GM19238 (cell line): ENCODE measurements around the gene COG4.

Experiments used
- DNase-seq: peaks from one replicate; pipeline ENCODE4 v3.0.0; 2011; ENCODE audit warnings: low spot score; ENCODE audit not compliant: insufficient read length

The COG4 gene

GRCh38 chr16:70434484-70435260 lies 88.7 kb downstream of the COG4 start:
- DNase-seq: no peak

DNA sequence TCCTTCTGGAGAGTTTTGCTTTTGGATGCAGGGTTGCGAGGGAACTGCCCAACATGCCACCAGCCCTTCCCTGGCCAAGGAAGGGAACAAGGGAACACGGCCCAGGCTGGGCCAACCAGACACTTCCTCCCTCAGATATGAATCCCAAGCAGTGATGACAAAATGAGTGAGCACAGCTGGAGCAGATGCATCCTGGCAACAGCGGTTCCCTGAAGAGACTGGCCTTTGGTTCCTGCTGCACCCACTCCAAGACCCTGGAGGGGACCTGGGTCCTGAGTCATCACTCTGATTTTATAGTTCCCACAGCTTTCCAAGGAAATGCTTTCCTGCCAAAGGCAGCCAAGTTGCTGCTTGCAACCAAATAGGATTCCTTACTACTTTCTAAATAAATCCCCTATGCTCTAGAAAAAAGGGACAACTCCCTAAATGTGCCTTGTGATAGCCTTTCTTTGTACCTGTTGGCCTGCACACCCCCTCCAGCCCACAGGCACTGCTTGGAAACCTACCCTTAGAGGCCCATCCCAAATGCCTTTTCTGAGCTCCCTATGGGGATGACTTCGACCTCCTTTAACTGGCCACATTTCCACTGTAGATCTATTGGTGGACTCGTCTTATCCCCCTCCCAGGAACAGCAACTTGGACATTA lies 89.8 kb downstream of the COG4 start:
- DNase-seq: no peak

DNA sequence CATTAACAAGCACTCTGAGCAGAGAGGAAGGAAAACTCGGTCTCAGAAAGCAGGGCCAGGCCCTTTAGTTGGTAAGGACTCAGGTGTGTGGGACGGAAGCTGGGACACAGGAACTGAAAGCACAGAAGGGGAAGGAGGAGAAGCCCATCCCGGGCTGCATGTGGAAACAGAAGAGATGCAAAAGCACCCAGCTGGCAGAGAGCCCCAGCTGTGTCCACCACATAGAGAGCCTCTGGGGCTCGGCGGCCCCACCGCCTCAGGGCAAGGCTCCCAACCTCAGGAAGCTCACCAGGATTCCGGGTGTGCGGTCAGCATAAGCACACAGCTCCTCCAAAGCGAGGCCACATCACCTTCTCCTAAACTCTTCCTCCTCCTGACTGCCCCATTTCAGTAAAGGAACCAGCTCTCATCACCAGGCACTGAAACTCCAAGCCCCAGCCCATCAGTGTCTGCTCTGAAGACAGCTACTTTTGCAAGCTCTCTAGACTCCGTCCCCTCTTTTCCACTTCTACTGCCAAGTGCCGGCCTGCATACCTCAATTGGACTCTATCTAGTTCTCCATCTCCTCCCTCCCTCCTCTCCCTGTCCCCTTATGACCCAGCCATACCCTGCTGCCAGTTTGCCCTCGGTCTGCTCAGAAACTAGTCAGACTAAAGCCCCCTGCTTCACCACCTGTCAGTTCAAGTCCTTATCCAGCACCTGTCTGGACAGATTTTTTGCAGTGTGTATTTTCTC lies 90.5 kb downstream of the COG4 start:
- no peak for DNase-seq

GRCh38 chr16:70432356-70432722 lies 91.0 kb downstream of the COG4 start:
- no peak for DNase-seq

DNA sequence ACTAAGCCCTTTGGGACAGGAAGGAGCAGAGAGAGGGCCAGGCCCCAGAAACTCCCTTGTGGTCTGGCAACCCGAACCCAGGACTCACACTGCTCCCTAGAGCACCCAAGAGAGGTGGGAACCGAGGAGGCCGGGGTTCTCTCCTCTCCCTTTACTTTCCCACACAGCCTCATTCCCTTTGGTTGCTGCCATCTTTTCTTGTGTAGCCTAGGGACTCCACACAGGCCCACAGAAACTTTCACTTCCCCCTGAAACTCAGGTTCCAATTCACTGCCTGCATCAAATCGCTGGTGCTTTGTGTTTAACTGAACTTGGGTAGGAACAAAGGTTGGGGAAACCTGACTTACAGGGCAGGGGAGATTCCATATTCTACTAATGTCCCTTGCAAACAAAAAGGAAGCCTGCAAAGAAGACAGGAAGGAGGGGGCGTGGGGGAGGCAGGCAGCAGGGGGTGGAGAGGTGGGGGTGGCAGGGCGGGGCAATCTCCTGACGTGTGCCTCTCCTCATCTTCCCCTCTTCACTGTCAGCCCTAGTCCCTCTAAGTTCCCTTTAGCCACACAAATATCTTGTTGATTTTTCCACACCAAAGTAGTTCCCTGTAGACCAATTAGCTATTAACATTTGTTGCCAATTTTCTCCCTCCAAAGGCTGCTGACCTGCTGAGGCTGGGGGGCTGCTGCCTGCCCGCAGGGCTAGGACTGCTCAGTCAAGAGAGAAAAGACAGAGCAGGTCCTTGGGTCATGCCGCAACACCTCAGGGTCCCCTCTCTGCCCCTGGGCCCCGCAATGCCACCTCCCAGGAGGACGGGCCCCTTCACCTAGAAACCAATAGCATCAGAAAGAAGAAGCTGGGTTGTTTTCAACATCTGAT lies 92.5 kb downstream of the COG4 start:
- no peak for DNase-seq
